KMS-11 (cell line): Measurements from ENCODE around the gene NPAS2.

Source experiments
- H2AFZ ChIP-seq: fragments of 200-600 bp; sonication (generic); 2 replicates; pipeline ENCODE4 v1.6.1; 2016; ENCODE audit warnings: antibody characterized with exemption, mixed run types, low read depth
- H3K27ac ChIP-seq: fragments of 200-600 bp; sonication (generic); 2 replicates; pipeline ENCODE4 v1.6.1; 2016; ENCODE audit warnings: mild to moderate bottlenecking, mixed run types
- H3K27me3 ChIP-seq: fragments of 200-600 bp; sonication (generic); 2 replicates; pipeline ENCODE4 v1.6.1; 2017; ENCODE audit warnings: mild to moderate bottlenecking, low read depth, mixed run types, moderate library complexity; ENCODE audit not compliant: insufficient read depth
- H3K36me3 ChIP-seq: fragments of 200-600 bp; sonication (generic); 2 replicates; pipeline ENCODE4 v1.6.1; 2017; ENCODE audit warnings: mild to moderate bottlenecking, mixed run types; ENCODE audit not compliant: insufficient read depth
- H3K4me1 ChIP-seq: fragments of 200-600 bp; sonication (generic); 2 replicates; pipeline ENCODE4 v1.6.1; 2016; ENCODE audit warnings: mild to moderate bottlenecking, low read depth, mixed run types; ENCODE audit not compliant: poor library complexity, severe bottlenecking
- H3K4me2 ChIP-seq: fragments of 200-600 bp; sonication (generic); 2 replicates; pipeline ENCODE4 v1.7.0; 2016; ENCODE audit warnings: mild to moderate bottlenecking, mixed run types
- H3K4me3 ChIP-seq: fragments of 200-600 bp; sonication (generic); IDR thresholded peaks from 2 replicates; pipeline ENCODE4 v1.6.1; 2017; ENCODE audit warnings: low read depth, low read length, mixed read lengths; ENCODE audit not compliant: insufficient read depth
- H3K79me2 ChIP-seq: fragments of 200-600 bp; sonication (generic); 2 replicates; pipeline ENCODE4 v1.6.1; 2016; ENCODE audit warnings: low read depth, mixed run types; ENCODE audit not compliant: insufficient read depth
- H3K9ac ChIP-seq: fragments of 200-600 bp; sonication (generic); 2 replicates; pipeline ENCODE4 v1.6.1; 2016; ENCODE audit warnings: mild to moderate bottlenecking, mixed run types
- H4K20me1 ChIP-seq: fragments of 200-600 bp; sonication (generic); 2 replicates; pipeline ENCODE4 v1.6.1; 2016; ENCODE audit warnings: mild to moderate bottlenecking, mixed run types; ENCODE audit not compliant: insufficient read depth
- CTCF ChIP-seq: fragments of 200-600 bp; sonication (generic); conservative IDR thresholded peaks from 2 replicates; pipeline ENCODE4 v1.6.1; 2017; ENCODE audit warnings: low read depth, mild to moderate bottlenecking, antibody characterized with exemption, low read length, moderate library complexity, mixed read lengths

The NPAS2 gene

DNA sequence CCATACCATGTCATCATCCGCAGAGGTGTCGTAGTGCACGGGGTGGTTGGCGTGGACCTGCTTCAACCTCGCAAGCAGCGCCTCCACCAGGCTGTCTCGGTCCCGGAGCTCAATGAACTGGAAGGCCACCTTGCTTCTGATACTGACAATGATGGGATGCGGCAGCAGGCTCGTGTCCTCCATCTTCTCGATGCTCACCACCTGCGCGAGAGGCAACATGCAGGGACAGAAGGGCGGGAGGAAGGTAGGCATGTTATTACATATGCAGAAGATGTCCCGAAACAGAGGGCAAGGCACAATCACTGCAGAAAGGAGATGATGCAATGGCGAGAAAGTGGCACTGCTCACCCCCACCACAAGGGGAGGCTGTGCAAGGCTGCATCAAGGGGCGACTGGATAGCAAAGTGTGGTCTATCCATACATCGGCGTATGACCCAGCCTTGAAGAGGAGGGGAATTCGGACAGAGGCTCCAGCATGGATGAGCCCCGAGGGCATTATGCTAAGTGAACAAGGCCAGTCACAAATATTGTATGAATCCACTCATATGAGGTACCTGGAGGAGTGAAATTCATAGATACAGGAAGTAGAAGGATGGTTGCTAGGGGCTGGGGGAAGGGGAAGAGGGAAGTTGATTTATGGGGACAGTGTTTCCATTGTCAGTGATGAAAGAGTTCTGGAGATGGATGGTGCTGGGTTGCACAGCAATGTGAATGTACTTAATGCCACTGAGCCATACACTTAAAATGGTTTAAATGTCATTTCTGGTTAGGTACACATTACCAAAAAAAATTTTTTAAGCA, 218.7 kb downstream of the NPAS2 start:
- Histone ChIP-seq H2AFZ (no peak overlapping the region), H3K4me1 (no peaks in the 10 kb centered on the region), H3K79me2 (no peaks in the 10 kb centered on the region), H3K27me3 (no peaks in the 10 kb centered on the region), H4K20me1 (no peaks in the 10 kb centered on the region), H3K9ac (no peak overlapping the region), H3K27ac (no peak overlapping the region), H3K4me2 (no peak overlapping the region), H3K4me3 (no peak overlapping the region), H3K36me3 (no peaks in the 10 kb centered on the region)
- no peak for TF ChIP-seq CTCF

DNA sequence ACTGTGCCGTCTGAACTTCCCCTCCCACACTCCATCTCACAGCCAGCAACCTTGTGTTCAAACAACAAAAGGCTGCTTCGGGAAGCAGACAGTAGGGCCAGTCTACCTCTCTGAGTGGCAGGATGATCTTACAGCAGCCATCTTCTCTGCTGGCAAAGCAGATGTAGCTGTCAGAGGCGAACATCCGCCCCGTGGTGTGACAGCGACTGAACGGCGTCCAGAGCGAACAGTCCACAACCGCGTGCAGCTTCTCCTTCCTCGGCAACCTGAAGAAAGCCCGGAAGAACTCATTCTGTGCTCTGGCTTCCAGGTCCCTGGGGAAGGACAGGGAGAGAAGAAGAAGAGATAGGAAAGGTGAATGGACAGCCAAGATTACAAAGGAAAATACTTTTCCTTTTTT, 220.1 kb downstream of the NPAS2 start:
- peaks cover 8% of the 10 kb centered on the region for H3K4me1 ChIP-seq
- no peak overlapping the region for H3K9ac ChIP-seq
- no peak overlapping the region for H3K4me2 ChIP-seq
- H4K20me1 ChIP-seq: no peaks in the 10 kb centered on the region
- no peaks in the 10 kb centered on the region for H3K27me3 ChIP-seq
- TF ChIP-seq CTCF: no peak
- H3K79me2 ChIP-seq: no peaks in the 10 kb centered on the region
- no peak overlapping the region for H3K4me3 ChIP-seq
- H3K27ac ChIP-seq: no peak overlapping the region
- H3K36me3 ChIP-seq: no peaks in the 10 kb centered on the region
- H2AFZ ChIP-seq: no peak overlapping the region

GRCh38 chr2:101040761-101041160, 220.8 kb downstream of the NPAS2 start:
- Histone ChIP-seq H3K4me2 (no peak overlapping the region), H3K4me3 (no peak overlapping the region), H3K4me1 (peaks cover 8% of the 10 kb centered on the region), H3K27ac (no peak overlapping the region), H4K20me1 (no peaks in the 10 kb centered on the region), H2AFZ (no peak overlapping the region), H3K79me2 (no peaks in the 10 kb centered on the region), H3K36me3 (no peaks in the 10 kb centered on the region), H3K9ac (no peak overlapping the region), H3K27me3 (no peaks in the 10 kb centered on the region)
- no peak for TF ChIP-seq CTCF

- no peaks in the 10 kb centered on the region for H3K36me3 ChIP-seq
- no peaks in the 10 kb centered on the region for H3K27me3 ChIP-seq
- H3K27ac ChIP-seq: no peak overlapping the region
- no peaks in the 10 kb centered on the region for H4K20me1 ChIP-seq
- no peak for TF ChIP-seq CTCF
- H3K9ac ChIP-seq: no peak overlapping the region
- no peak overlapping the region for H3K4me2 ChIP-seq
- H2AFZ ChIP-seq: no peak overlapping the region
- no peak overlapping the region for H3K4me3 ChIP-seq
- peaks cover 8% of the 10 kb centered on the region for H3K4me1 ChIP-seq
- H3K79me2 ChIP-seq: no peaks in the 10 kb centered on the region
Measured at GRCh38 chr2:101041413-101041812, 221.5 kb downstream of the NPAS2 start.
